ENCODE data around the gene IGF2BP1. TPM values are rescaled to one million over a fixed set of nuclear protein-coding genes. Genes with fewer than 3 reads are reported as not detected.

The IGF2BP1 gene
- total RNA-seq, 1 experiment from 2014 or later, result 1.3 TPM

- Histone ChIP-seq H3K27me3 (ENCODE audit: low read length) (peaks cover 56% of the 10 kb centered on the region), H3K9me2 (replicated peaks; ENCODE audit: low read length) (no peaks in the 10 kb centered on the region), H3K36me3 (ENCODE audit: low read depth, low read length) (no peaks in the 10 kb centered on the region), H3K27ac (ENCODE audit: low read length) (no peak overlapping the region), H3K79me2 (ENCODE audit: low read length) (no peaks in the 10 kb centered on the region), H3K9ac (ENCODE audit: low read length) (no peak overlapping the region), H3K4me1 (ENCODE audit: insufficient read depth, low read length) (no peaks in the 10 kb centered on the region), H3K4me2 (ENCODE audit: low read length) (no peak overlapping the region), H4K20me1 (ENCODE audit: low read length) (no peaks in the 10 kb centered on the region), H3K9me3 (ENCODE audit: low read length) (no peaks in the 10 kb centered on the region), H2AFZ (ENCODE audit: low read length) (no peak overlapping the region), H3F3A (ENCODE audit: low read length, unreplicated experiment) (no peaks in the 10 kb centered on the region), H3K4me3 (ENCODE audit: low read length) (no peak overlapping the region)
- TF ChIP-seq EZH2 (IDR thresholded peaks at IDR 0.05; ENCODE audit: low read length, unreplicated experiment) (no peak), EZH2phosphoT487 (IDR thresholded peaks at IDR 0.05; ENCODE audit: borderline replicate concordance, low read length) (no peak), CTCF (conservative IDR thresholded peaks at IDR 0.05; ENCODE audit: low read depth, low read length) (no peak)
- BruUV-seq (replicated peaks), result no TSS peak
- ChIA-PET POLR2A (ENCODE audit: unreplicated experiment) (no interaction called here), CTCF (no interaction called here)
- DNase-seq (peak; percentile 1), ATAC-seq (no peak)
- intact Hi-C loops (cut with micrococcal nuclease), result no loop called here
Observed at GRCh38 chr17:48985436-48986245, 11.5 kb upstream of the IGF2BP1 start.

- Histone ChIP-seq H3F3A (ENCODE audit: low read length, unreplicated experiment) (no peaks in the 10 kb centered on the region), H4K20me1 (ENCODE audit: low read length) (no peaks in the 10 kb centered on the region), H3K4me1 (ENCODE audit: insufficient read depth, low read length) (no peaks in the 10 kb centered on the region), H3K9me2 (replicated peaks; ENCODE audit: low read length) (no peaks in the 10 kb centered on the region), H2AFZ (ENCODE audit: low read length) (no peak overlapping the region), H3K79me2 (ENCODE audit: low read length) (no peaks in the 10 kb centered on the region), H3K36me3 (ENCODE audit: low read depth, low read length) (no peaks in the 10 kb centered on the region), H3K27me3 (ENCODE audit: low read length) (peaks cover 77% of the 10 kb centered on the region), H3K27ac (ENCODE audit: low read length) (no peak overlapping the region), H3K9me3 (ENCODE audit: low read length) (no peaks in the 10 kb centered on the region), H3K9ac (ENCODE audit: low read length) (no peak overlapping the region), H3K4me2 (ENCODE audit: low read length) (no peak overlapping the region), H3K4me3 (ENCODE audit: low read length) (no peak overlapping the region)
- CTCF ChIA-PET, result interaction anchor here (0.6 kb wide), 1 partner anchor 57 kb away, joined by 3 read pairs; no protein-coding TSS in a partner anchor
- BruUV-seq (replicated peaks), result no TSS peak
- POLR2A ChIA-PET (ENCODE audit: unreplicated experiment), result no interaction called here
- TF ChIP-seq EZH2 (IDR thresholded peaks at IDR 0.05; ENCODE audit: low read length, unreplicated experiment) (no peak), CTCF (conservative IDR thresholded peaks at IDR 0.05; ENCODE audit: low read depth, low read length) (no peak)
- ATAC-seq, result no peak
- intact Hi-C loops (cut with micrococcal nuclease), result no loop called here
- DNase-seq, result no peak
Observed at GRCh38 chr17:48989100-48989499, 8.1 kb upstream of the IGF2BP1 start.

GRCh38 chr17:48990882-48991357 lies 6.3 kb upstream of the IGF2BP1 start:
- Histone ChIP-seq H3K9me2 (replicated peaks; ENCODE audit: low read length) (no peaks in the 10 kb centered on the region), H3K36me3 (ENCODE audit: low read depth, low read length) (no peaks in the 10 kb centered on the region), H3K4me1 (ENCODE audit: insufficient read depth, low read length) (no peaks in the 10 kb centered on the region), H3K4me3 (ENCODE audit: low read length) (no peak overlapping the region), H3K9ac (ENCODE audit: low read length) (no peak overlapping the region), H3K27ac (ENCODE audit: low read length) (no peak overlapping the region), H2AFZ (ENCODE audit: low read length) (no peak overlapping the region), H3K79me2 (ENCODE audit: low read length) (no peaks in the 10 kb centered on the region), H3F3A (ENCODE audit: low read length, unreplicated experiment) (no peaks in the 10 kb centered on the region), H3K27me3 (ENCODE audit: low read length) (peaks cover 88% of the 10 kb centered on the region), H3K9me3 (ENCODE audit: low read length) (no peaks in the 10 kb centered on the region), H4K20me1 (ENCODE audit: low read length) (no peaks in the 10 kb centered on the region), H3K4me2 (ENCODE audit: low read length) (no peak overlapping the region)
- TF ChIP-seq CTCF (conservative IDR thresholded peaks at IDR 0.05; ENCODE audit: low read depth, low read length) (no peak), EZH2 (IDR thresholded peaks at IDR 0.05; ENCODE audit: low read length, unreplicated experiment) (no peak), EZH2phosphoT487 (IDR thresholded peaks at IDR 0.05; ENCODE audit: borderline replicate concordance, low read length) (no peak)
- ChIA-PET CTCF (no interaction called here), POLR2A (ENCODE audit: unreplicated experiment) (no interaction called here)
- no peak for ATAC-seq
- DNase-seq, result no peak
- intact Hi-C loops (cut with micrococcal nuclease), result no loop called here
- BruUV-seq (replicated peaks), result no TSS peak
